NCI-H774 (cell line): ENCODE results near the gene MAST3.

Experiments
- DNase-seq: peaks from one replicate; lab custom pipeline; 2025; lab: John Stamatoyannopoulos, UW

The MAST3 gene

DNA sequence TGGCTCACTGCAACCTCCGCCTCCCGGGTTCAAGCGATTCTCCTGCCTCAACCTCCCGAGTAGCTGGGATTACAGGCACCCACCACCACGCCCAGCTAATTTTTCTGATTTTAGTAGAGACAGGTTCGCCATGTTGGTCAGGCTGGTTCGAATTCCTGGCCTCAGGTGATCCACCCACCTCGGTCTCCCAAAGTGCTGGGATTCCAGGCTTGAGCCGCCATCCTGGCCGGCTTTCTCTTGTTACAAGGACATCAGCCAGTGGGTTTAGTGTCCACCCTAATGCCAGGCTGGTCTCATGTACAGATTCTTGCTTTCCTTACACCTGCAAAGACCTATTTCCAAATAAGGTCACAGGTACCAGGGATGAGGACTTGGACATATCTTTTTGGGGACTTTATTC lies 62.2 kb downstream of the MAST3 start:
- no peak for DNase-seq

GRCh38 chr19:18160493-18160970 lies 63.0 kb downstream of the MAST3 start:
- no peak for DNase-seq

- peak; percentile 53 for DNase-seq
Observed at GRCh38 chr19:18160971-18161635, 63.5 kb downstream of the MAST3 start.

DNA sequence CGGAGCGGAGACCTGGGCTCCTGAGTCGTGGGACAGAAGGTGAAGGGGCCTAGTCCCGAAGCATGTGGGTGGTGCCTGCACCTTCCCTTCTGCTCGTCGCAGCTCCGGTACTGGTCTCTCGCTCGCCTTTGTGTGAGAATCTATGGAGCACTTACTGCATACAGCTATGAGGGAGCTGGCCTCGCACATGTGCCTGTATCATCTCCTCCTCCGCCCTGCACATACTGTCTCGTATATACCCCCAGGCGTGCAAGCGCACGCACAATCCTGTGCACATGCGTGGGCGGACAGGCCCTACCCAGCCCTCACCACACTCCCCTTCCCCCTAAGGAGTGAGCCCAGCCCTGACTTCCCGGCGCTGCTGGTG lies 64.0 kb downstream of the MAST3 start:
- DNase-seq: no peak

GRCh38 chr19:18164072-18164471 lies 66.5 kb downstream of the MAST3 start:
- DNase-seq: no peak

- no peak for DNase-seq
Observed at GRCh38 chr19:18165794-18166544, 68.4 kb downstream of the MAST3 start.

GRCh38 chr19:18167011-18167410 lies 69.4 kb downstream of the MAST3 start:
- no peak for DNase-seq

DNA sequence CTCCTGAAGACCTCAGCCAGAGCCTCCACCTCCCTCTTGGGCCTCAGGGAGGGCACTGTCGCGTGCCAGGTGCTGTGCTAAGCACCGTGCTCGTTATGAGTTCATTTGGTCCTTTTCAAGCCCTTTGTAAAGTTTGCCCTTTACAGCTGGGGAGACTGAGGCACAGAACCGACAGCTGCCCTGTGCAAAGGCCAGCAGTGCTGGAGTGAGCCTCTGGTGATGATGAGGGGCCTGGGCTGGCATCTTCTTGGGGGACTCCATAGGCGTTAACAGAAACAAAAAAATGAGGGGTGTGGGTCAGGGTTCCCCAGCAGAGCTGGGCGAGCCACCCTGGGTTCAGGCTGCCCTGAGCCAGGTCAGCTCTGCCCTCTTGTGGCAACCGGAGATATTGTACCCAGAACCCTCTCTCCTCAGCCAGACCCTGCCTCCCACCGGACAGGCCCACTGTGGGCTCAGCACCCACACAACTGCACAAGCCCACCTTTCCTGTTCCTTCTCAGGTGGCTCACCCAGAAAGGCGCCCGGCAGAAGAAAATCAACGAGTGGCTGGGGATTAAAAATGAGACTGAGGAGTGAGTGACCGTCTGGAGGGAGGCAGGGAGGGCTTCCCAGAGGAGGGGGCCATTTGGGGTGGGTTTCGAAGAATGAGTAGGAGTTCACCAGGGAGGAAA lies 70.5 kb downstream of the MAST3 start:
- no peak for DNase-seq

GRCh38 chr19:18168673-18169381 lies 71.2 kb downstream of the MAST3 start:
- no peak for DNase-seq

- no peak for DNase-seq
Observed at GRCh38 chr19:18170714-18171255, 73.2 kb downstream of the MAST3 start.

GRCh38 chr19:18171605-18172327 lies 74.2 kb downstream of the MAST3 start:
- no peak for DNase-seq

- no peak for DNase-seq
Observed at GRCh38 chr19:18172331-18173053, 74.9 kb downstream of the MAST3 start.

DNA sequence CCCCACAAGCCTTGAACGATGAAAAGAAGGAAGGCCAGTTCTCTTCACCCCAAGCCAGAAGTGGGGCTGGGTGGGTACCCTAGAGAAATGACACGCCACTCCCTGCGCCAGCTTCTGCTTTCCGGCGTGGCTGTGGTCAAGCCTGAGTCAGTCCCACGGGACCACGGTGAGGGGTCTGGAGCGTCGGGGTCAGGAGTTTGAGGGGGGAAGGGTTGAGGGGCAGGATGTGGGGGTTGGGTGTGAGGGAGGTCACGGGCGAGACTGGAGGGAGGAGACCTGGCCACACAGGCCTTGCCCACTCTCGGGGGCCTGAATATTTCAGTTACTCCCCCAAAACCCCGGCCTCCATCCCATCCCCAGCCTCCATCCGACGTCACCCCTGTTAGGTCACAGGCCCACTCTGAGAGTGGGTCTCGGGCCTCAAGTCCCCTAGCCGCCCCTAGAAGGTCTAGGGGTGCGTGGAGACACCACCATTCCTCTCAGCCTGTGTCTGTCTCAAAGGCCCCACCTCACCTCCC lies 75.5 kb downstream of the MAST3 start:
- no peak for DNase-seq

GRCh38 chr19:18173572-18174288 lies 76.2 kb downstream of the MAST3 start, which contains the start of gene IFI30:
IFI30 (plus strand) TSS chr19:18173813; CDS start chr19:18173842, 29 bp downstream.
- peak; percentile 79 for DNase-seq

DNA sequence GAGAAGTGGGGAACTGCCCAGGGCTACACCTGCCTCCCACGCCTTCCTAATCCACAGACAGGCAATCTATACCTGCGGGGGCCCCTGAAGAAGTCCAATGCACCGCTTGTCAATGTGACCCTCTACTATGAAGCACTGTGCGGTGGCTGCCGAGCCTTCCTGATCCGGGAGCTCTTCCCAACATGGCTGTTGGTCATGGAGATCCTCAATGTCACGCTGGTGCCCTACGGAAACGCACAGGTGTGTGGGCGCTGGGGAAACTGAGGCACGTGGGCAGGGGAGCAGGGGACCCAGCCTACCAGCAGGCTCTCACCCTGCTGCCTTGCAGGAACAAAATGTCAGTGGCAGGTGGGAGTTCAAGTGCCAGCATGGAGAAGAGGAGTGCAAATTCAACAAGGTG lies 77.4 kb downstream of the MAST3 start:
- no peak for DNase-seq

DNA sequence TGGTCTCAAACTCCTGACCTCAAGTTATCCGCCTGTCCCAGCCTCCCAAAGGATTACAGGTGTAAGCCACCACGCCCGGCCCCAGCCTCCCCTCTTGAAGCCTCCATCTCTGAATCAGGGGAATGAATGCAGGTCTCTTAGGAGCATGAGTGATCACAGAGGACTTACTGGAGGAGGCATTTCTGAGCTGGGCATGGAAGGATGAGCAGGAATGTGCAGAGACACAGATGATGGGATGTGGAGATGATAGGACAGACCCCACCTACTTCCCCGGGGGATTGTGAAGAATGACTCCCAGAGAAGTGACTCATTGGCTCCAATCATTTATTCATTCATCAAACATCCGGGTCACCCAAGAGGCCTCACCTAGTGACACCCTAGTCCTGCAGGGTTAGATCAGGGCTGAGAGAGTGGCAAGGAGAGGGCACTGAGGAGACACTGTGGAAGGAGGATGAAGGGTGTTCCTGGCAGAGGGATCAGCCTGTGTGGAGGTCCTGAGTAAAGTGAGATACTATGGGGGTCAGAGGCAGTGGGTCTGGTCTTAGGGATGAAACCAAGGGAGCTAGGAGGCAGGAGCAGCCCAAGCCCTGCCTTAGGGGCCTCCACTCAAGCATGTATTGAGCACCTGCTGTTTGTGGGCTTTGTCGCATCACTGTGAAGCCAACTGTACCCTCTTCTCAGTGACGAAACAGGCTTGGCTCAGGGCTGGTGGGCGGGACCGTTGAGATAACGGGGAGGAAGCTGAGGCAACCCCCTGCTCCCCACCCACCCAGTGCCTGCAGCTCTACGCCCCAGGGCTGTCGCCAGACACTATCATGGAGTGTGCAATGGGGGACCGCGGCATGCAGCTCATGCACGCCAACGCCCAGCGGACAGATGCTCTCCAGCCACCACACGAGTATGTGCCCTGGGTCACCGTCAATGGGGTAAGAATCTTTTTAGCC lies 79.1 kb downstream of the MAST3 start:
- no peak for DNase-seq

DNA sequence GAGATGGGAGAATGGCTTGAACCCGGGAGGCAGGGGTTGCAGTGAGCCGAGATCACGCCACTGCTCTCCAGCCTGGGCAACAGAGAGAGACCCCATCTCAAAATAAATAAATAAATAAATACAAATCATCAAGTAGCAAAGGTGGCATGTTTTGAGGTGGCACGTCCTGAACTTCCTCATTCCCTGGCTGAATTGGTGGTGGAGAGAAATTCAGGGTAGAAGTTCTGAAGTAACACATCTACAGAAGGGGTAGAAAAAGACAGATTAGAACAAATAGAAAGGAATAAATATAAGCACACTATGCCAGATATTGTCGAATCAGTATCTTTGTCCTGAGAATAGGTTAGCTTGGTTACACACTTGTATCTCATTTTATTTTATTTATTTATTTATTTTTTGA lies 82.4 kb downstream of the MAST3 start:
- DNase-seq: no peak

GRCh38 chr19:18183529-18183928 lies 86.0 kb downstream of the MAST3 start:
- DNase-seq: no peak

DNA sequence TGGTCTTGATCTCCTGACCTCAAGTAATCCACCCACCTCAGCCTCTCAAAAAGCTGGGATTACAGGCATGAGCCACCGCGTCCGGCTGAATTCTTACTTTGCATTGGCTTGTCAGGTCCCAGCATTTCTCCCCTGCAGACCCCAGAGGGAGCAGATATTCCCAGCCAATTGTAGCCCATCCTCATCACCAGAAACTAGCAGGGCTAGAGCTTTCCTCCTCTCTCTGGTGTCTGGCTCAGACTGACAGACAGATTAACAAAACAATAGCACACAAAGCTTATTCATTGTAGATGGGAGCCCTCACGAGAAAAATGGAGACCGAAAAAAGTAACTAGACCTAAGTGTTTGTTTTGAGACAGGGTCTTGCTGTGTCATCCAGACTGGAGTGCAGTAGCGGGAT lies 88.0 kb downstream of the MAST3 start:
- no peak for DNase-seq
